ENCODE data around the gene BPTF. TPM values are rescaled to one million over a fixed set of nuclear protein-coding genes. Genes with fewer than 3 reads are reported as not detected.
A peak's percentile ranks its signal among the peaks of the same experiment; 100 is the strongest.

The BPTF gene, protein sequence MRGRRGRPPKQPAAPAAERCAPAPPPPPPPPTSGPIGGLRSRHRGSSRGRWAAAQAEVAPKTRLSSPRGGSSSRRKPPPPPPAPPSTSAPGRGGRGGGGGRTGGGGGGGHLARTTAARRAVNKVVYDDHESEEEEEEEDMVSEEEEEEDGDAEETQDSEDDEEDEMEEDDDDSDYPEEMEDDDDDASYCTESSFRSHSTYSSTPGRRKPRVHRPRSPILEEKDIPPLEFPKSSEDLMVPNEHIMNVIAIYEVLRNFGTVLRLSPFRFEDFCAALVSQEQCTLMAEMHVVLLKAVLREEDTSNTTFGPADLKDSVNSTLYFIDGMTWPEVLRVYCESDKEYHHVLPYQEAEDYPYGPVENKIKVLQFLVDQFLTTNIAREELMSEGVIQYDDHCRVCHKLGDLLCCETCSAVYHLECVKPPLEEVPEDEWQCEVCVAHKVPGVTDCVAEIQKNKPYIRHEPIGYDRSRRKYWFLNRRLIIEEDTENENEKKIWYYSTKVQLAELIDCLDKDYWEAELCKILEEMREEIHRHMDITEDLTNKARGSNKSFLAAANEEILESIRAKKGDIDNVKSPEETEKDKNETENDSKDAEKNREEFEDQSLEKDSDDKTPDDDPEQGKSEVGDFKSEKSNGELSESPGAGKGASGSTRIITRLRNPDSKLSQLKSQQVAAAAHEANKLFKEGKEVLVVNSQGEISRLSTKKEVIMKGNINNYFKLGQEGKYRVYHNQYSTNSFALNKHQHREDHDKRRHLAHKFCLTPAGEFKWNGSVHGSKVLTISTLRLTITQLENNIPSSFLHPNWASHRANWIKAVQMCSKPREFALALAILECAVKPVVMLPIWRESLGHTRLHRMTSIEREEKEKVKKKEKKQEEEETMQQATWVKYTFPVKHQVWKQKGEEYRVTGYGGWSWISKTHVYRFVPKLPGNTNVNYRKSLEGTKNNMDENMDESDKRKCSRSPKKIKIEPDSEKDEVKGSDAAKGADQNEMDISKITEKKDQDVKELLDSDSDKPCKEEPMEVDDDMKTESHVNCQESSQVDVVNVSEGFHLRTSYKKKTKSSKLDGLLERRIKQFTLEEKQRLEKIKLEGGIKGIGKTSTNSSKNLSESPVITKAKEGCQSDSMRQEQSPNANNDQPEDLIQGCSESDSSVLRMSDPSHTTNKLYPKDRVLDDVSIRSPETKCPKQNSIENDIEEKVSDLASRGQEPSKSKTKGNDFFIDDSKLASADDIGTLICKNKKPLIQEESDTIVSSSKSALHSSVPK (N-terminal part only)
- 10 to 100 TPM; 60.3 to 92.3 TPM for total RNA-seq

DNA sequence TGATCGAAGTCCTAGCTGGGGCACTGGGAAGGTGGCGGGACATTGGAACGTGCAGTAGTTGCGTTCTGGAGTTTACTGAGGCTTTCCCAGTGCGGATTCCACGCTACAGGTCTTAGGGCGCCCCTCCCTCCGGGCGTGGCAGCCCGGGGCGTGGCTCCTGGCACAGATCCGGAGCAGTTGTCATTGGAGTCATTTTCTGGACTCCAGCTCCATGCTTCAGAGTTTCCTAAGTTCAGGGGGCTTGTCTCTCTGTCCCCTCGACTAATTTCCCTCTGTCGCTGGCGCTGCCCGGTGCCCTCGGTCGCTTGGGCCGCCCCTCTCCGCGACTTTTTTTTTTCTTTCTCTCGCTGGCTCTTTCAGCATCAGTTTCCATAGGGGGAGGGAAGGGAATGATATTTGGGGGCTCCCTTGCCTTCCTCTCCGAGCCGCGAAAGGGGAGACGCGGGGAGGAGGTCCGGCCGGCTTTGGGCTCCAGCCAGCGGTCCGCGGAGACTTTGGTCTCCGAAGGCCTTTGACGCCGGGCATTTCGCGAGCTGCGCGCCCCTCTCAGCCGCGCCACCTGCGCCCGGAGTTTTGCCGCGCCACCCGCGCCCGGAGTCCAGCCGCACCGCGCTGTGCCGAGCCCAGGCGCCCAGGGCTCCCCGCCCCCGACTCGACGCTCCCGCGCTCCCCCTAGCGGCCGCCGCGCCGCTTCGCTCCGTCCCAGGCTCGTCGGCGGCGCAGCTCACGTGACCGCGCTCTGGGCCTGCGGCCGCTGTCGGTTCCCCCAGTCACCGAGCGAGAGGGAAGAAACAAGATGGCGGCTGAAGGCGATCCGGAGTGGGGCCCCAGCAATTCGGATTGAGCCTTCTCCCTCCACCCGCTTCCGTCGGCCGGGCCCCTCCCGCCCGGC lies at the start of gene BPTF:
Gene BPTF, plus strand, starts transcription at position 769 of the 892 bp plus-strand sequence. CDS start 222 bp downstream, outside the sequence.
- Histone ChIP-seq H3K27me3 (no peaks in the 10 kb centered on the region), H3K4me3 (peak within 1 kb of the TSS; percentile 87 to 96), H3K36me3 (no peaks in the 10 kb centered on the region), H3K4me1 (peaks cover 0 to 31% of the 10 kb centered on the region in 2 donors), H3K27ac (peak within 1 kb of the TSS; percentile 88 to 96), H3K9me3 (no peaks in the 10 kb centered on the region)
- peak; percentile 87 for DNase-seq (ENCODE audit: low spot score)
- TF ChIP-seq, protein P1, sequence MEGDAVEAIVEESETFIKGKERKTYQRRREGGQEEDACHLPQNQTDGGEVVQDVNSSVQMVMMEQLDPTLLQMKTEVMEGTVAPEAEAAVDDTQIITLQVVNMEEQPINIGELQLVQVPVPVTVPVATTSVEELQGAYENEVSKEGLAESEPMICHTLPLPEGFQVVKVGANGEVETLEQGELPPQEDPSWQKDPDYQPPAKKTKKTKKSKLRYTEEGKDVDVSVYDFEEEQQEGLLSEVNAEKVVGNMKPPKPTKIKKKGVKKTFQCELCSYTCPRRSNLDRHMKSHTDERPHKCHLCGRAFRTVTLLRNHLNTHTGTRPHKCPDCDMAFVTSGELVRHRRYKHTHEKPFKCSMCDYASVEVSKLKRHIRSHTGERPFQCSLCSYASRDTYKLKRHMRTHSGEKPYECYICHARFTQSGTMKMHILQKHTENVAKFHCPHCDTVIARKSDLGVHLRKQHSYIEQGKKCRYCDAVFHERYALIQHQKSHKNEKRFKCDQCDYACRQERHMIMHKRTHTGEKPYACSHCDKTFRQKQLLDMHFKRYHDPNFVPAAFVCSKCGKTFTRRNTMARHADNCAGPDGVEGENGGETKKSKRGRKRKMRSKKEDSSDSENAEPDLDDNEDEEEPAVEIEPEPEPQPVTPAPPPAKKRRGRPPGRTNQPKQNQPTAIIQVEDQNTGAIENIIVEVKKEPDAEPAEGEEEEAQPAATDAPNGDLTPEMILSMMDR (IDR thresholded peaks at IDR 0.05): peak; percentile 98

DNA sequence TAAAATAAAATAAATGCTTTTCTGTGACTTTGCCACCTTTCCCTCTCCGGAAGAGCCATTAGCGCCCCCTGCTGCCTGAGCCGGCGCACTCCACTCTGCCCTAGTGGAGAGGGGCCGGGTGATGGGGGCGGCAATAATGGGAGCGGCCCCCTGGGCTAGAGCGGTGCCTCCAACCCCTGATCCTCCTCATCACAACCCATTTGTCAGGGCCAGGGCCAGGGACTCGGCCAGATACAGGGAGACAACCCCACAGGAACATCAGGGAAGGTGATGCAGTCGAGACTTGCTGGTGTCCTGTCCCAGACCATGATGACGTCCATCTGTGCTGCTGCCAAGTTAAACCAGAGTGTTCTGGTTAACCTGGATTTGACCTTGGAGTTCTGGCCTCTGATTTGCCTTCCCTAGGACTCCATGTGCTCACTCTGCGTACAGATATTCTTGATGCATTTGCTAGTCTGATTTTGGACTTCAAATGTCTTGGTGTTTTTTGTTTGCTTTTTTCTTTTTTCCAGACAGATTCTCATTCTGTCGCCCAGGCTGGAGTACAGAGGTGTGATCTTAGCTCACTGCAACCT lies 46.1 kb upstream of the BPTF start:
- no peak overlapping the region for H3K4me3 ChIP-seq
- TF ChIP-seq, protein P1 (IDR thresholded peaks at IDR 0.05): peak in 1 of 2 donors; percentile 59
- H3K36me3 ChIP-seq: no peaks in the 10 kb centered on the region
- peak overlapping the region in 1 of 2 donors; percentile 6 for H3K27ac ChIP-seq
- peaks cover 0 to 5% of the 10 kb centered on the region in 2 donors for H3K4me1 ChIP-seq
- peak; percentile 77 for DNase-seq (ENCODE audit: low spot score)
- no peaks in the 10 kb centered on the region for H3K27me3 ChIP-seq
- H3K9me3 ChIP-seq: no peaks in the 10 kb centered on the region

DNA sequence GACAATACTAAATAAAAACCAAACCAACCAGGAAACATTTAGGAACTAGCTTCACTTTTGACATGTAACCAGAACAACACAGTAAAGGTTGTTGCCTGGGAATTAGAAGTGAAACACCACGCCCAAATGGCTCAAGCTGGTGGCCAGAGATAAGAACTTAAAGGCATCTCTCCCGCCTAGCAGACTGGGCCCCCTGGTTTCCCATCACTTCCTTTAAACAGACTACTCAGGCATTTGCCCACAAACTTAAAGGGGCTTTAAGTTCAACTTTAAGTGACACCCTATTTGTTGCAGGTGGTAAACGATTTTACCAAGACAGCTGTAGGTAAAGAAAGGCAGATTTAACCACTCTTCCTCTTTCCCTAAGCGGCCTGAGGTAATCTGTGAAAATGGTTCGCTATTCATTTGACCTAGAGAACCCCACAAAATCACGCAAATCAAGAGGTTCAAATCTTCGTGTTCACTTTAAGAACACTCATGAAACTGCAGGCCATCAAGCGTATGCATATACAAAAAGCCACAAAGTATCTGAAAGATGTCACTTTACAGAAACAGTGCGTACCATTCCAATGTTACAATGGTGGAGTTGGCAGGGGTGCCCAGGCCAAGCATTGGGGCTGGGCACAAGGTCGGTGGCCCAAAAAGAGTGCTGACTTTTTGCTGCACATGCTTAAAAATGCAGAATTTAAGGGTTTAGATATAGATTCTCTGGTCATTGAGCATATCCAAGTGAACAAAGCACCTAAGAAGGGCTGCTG lies 40.8 kb upstream of the BPTF start:
- no peak overlapping the region for H3K27ac ChIP-seq
- H3K36me3 ChIP-seq: no peaks in the 10 kb centered on the region
- no peaks in the 10 kb centered on the region for H3K27me3 ChIP-seq
- DNase-seq (ENCODE audit: low spot score): peak; percentile 59
- no peaks in the 10 kb centered on the region for H3K9me3 ChIP-seq
- TF ChIP-seq, protein P1 (IDR thresholded peaks at IDR 0.05): no peak
- H3K4me1 ChIP-seq: no peaks in the 10 kb centered on the region
- H3K4me3 ChIP-seq: no peak overlapping the region

DNA sequence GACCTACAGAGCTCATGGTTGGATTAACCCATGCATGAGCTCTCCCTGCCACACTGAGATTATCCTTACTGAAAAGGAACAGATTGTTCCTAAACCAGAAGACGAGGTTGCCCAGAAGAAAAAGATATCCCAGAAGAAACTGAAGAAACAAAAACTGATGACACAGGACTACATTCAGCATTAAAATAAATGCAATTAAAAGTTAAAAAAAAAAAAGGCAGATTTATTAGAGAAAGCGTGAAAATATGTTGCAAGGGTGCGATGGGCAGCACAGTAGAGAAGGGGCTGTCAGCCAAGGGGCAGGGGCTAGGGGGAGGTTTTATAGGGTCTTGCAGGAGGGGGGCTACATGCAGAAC lies 40.2 kb upstream of the BPTF start:
- no peak overlapping the region for H3K4me3 ChIP-seq
- H3K27ac ChIP-seq: no peak overlapping the region
- no peaks in the 10 kb centered on the region for H3K27me3 ChIP-seq
- H3K36me3 ChIP-seq: no peaks in the 10 kb centered on the region
- TF ChIP-seq, protein P1 (IDR thresholded peaks at IDR 0.05): no peak
- no peaks in the 10 kb centered on the region for H3K9me3 ChIP-seq
- H3K4me1 ChIP-seq: no peaks in the 10 kb centered on the region
- DNase-seq (ENCODE audit: low spot score): no peak
